Activated CD4-positive, alpha-beta T cell treated with anti-CD3 and anti-CD28 coated beads, Interleukin-2, Interleukin-6, amounts not matched to agents 100 ng/mL and 50 ng/mL, durations not matched to agents 16 hours and 8 hours (primary cell): ENCODE measurements around the gene PTPN22.
"Not testable (repeated sequence)": the region's sequence is repeated elsewhere in the genome, so short reads cannot be mapped to it uniquely, and the experiment has no call there.

ENCODE experiments used
- DNase-seq: peaks from one replicate; pipeline ENCODE4 v3.0.0-alpha.2; 2020

PTPN22 gene

GRCh38 chr1:113886417-113887401 lies 15.2 kb upstream of the PTPN22 start:
- DNase-seq, result no peak

- no peak for DNase-seq
Observed at GRCh38 chr1:113881661-113882060, 10.1 kb upstream of the PTPN22 start.

GRCh38 chr1:113879739-113880038 lies 8.2 kb upstream of the PTPN22 start:
- no peak for DNase-seq

GRCh38 chr1:113876176-113876575 lies 4.7 kb upstream of the PTPN22 start:
- DNase-seq, result no peak

- DNase-seq, result no peak
Observed at GRCh38 chr1:113875714-113876113, 4.2 kb upstream of the PTPN22 start.

- peak; percentile 74 for DNase-seq
Observed at GRCh38 chr1:113874012-113874879, 2.7 kb upstream of the PTPN22 start.

- DNase-seq, result peak; percentile 30
Observed at GRCh38 chr1:113872219-113872935, 865 bp upstream of the PTPN22 start.

- DNase-seq, result peak; percentile 38
Observed at GRCh38 chr1:113870778-113871177, 734 bp downstream of the PTPN22 start.

- peak; percentile 57 for DNase-seq
Observed at GRCh38 chr1:113868387-113869083, 3.0 kb downstream of the PTPN22 start.

- no peak for DNase-seq
Observed at GRCh38 chr1:113861641-113862040, 9.9 kb downstream of the PTPN22 start.

GRCh38 chr1:113860891-113861290 lies 10.6 kb downstream of the PTPN22 start:
- DNase-seq, result no peak

- DNase-seq, result no peak
Observed at GRCh38 chr1:113859478-113860175, 11.9 kb downstream of the PTPN22 start.

GRCh38 chr1:113858982-113859381 lies 12.5 kb downstream of the PTPN22 start:
- DNase-seq, result no peak

- DNase-seq, result no peak
Observed at GRCh38 chr1:113858418-113858817, 13.1 kb downstream of the PTPN22 start.

GRCh38 chr1:113857776-113858175 lies 13.7 kb downstream of the PTPN22 start:
- no peak for DNase-seq

- DNase-seq, result no peak
Observed at GRCh38 chr1:113856401-113856790, 15.1 kb downstream of the PTPN22 start.

- DNase-seq, result no peak
Observed at GRCh38 chr1:113855630-113856400, 15.7 kb downstream of the PTPN22 start.

- DNase-seq, result no peak
Observed at GRCh38 chr1:113854234-113854633, 17.3 kb downstream of the PTPN22 start.

- not testable (repeated sequence) for DNase-seq
Observed at GRCh38 chr1:113852694-113853093, 18.8 kb downstream of the PTPN22 start.

GRCh38 chr1:113850127-113850796 lies 21.2 kb downstream of the PTPN22 start:
- no peak for DNase-seq
